MG63 (cell line): ENCODE measurements around the gene PCF11. TPM values are rescaled to one million over a fixed set of nuclear protein-coding genes. Genes with fewer than 3 reads are reported as not detected.
"Not testable (repeated sequence)": the region's sequence is repeated elsewhere in the genome, so short reads cannot be mapped to it uniquely, and the experiment has no call there.

Source experiments
- DNase-seq: peaks from one replicate; pipeline ENCODE4 v3.0.0-alpha.2; 2020
- H3K27me3 ChIP-seq: fragments of 250-450 bp; sonication (Bioruptor Pico); 2 replicates; pipeline ENCODE4 v1.5.1; 2020; ENCODE audit warnings: mild to moderate bottlenecking, moderate library complexity
- H3K36me3 ChIP-seq: fragments of 250-450 bp; sonication (Bioruptor Pico); 2 replicates; pipeline ENCODE4 v1.5.1; 2020; ENCODE audit warnings: mild to moderate bottlenecking, moderate library complexity
- H3K4me3 ChIP-seq: fragments of 250-450 bp; sonication (Bioruptor Pico); 2 replicates; pipeline ENCODE4 v1.5.1; 2020; ENCODE audit warnings: mild to moderate bottlenecking, moderate library complexity
- H3K9me3 ChIP-seq: fragments of 250-450 bp; sonication (Bioruptor Pico); 2 replicates; pipeline ENCODE4 v1.5.1; 2020; ENCODE audit warnings: mild to moderate bottlenecking, moderate library complexity
- total RNA-seq: library from RNA; depleted of rRNA; stranded (reverse); fragments of >200 nt; shearing (Covaris generic); gene quantifications from 2 replicates; pipeline ENCODE4 v1.2.3, GENCODE V29; 2014; ENCODE audit warnings: low replicate concordance; rRNA removed

The PCF11 gene
- total RNA-seq, result 18.0 and 48.3 TPM in 2 replicates

DNA sequence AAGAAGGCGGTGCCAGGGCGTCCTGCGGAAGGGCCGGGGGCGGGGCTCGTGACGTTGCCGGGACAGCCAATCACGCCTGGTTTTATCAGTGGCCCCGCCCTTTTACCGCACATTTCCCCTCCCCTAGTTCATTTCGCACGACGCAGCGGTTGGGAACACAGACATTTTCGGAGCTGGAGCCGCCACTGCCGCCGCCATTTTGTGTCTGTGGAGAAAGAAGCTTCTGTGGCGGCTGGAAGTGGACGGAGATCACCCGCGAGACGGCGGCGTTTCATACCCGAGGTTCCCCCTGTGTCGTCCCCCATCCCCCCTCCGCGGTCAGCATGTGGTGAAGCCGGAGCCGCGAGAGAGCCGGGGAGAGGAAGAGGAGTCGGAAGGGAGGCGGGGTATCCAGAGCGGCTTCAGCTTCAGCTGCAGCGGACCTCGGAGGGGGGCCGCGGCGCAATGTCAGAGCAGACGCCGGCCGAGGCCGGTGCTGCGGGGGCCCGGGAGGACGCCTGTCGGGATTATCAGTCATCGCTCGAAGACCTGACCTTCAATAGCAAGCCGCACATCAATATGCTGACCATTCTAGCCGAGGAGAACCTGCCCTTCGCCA is at the start of gene PCF11:
TSS of gene PCF11 (plus strand) at position 136 of the 598 bp plus-strand sequence. CDS start at position 445, 309 bp downstream.
- no peak for DNase-seq
- Histone ChIP-seq H3K36me3 (peaks cover 43% of the 10 kb centered on the region), H3K27me3 (no peaks in the 10 kb centered on the region), H3K4me3 (peak within 1 kb of the TSS; percentile 97), H3K9me3 (no peaks in the 10 kb centered on the region)

DNA sequence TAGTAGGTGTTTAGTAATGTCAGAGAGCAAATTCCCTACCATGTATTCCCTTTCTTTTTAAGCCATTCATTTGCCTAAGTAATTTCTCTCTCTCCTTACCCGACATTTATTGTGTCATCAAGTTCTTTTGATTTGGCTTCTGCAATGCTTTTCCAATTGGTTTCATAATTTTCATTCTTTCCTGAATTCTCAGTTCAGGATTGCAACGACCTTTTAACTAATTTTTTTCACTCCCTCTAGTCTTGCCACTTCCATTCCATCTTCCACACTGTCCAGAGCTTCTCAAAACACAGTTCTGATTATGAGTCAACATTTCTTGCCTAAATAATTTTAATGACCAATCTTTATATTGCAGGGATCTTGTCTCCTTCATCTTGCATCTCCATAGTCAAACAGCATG is 44.0 kb upstream of the PCF11 start:
- Histone ChIP-seq H3K9me3 (no peaks in the 10 kb centered on the region), H3K4me3 (no peak overlapping the region), H3K27me3 (no peaks in the 10 kb centered on the region; the same call in 1 of the 2 replicates), H3K36me3 (no peaks in the 10 kb centered on the region)
- no peak for DNase-seq

DNA sequence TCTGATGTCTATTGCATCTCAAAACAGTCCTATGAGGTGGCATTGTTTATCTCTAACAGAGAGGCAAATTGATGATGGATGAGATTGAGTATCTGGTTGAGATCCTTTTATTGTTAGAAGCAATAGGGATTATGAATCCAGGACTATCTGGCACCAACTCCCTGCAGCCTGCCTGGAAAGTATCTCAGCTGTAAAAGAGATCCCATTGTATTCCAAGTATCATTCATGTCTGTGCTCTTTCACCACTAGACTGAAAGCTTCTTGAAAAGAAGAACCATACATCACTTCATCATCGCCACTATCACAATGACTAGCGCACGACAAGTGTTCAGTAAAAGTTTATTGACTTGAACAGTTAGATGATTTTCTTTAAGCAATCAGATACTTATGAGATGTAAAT is 41.9 kb upstream of the PCF11 start:
- no peak for DNase-seq

GRCh38 chr11:83115551-83115950 is 41.4 kb upstream of the PCF11 start:
- Histone ChIP-seq H3K4me3 (no peak overlapping the region), H3K36me3 (no peaks in the 10 kb centered on the region), H3K9me3 (no peaks in the 10 kb centered on the region), H3K27me3 (no peaks in the 10 kb centered on the region; the same call in 1 of the 2 replicates)
- DNase-seq, result no peak

More for the DNA sequence above, 41.9 kb upstream of the PCF11 start:
- Histone ChIP-seq H3K36me3 (no peaks in the 10 kb centered on the region), H3K27me3 (no peaks in the 10 kb centered on the region; the same call in 1 of the 2 replicates), H3K4me3 (no peak overlapping the region), H3K9me3 (no peaks in the 10 kb centered on the region)

GRCh38 chr11:83116015-83116641 is 40.8 kb upstream of the PCF11 start:
- Histone ChIP-seq H3K4me3 (no peak overlapping the region), H3K27me3 (no peaks in the 10 kb centered on the region; the same call in 1 of the 2 replicates), H3K9me3 (no peaks in the 10 kb centered on the region), H3K36me3 (no peaks in the 10 kb centered on the region)
- DNase-seq, result no peak

DNA sequence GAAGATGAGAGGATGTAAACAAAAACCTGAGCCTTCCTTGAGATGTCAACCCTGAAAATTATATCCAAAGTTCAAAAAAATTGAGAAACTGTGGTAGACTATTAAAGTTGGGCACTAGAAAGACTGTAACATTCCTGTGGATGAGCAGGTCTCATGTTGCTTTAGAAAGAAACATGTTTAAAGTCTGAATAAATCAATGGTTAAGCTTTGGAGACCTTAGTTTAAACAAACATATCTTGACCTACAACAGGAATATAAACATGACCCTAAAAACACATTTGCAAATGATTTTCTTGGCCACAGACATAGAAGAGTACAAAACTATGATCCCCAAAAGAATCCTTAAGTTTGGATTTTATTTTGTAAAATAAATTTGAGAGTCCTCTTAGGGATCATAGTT is 38.1 kb upstream of the PCF11 start:
- no peak overlapping the region for H3K4me3 ChIP-seq
- no peak for DNase-seq
- H3K36me3 ChIP-seq, result no peaks in the 10 kb centered on the region
- no peaks in the 10 kb centered on the region for H3K27me3 ChIP-seq
- no peaks in the 10 kb centered on the region for H3K9me3 ChIP-seq

DNA sequence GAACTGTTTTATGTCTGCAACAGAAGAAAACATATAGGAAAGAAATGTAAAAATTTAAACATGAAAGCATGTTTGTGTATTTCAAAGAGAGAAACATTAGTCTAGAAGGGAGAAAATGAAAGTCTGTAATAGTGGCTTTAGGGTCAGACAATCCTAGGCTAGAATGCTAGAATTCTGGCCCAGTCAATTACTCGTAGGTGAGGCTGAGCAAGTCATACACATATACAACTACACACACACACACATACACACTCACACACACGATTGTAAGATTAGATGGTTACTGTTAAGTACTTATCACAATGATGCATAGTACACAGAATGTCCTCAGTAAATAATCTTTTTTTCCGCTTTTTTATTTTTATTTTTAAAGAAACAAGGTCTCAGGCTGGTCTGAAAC is 37.7 kb upstream of the PCF11 start:
- H3K27me3 ChIP-seq, result no peaks in the 10 kb centered on the region
- no peak overlapping the region for H3K4me3 ChIP-seq
- no peaks in the 10 kb centered on the region for H3K36me3 ChIP-seq
- DNase-seq, result no peak
- H3K9me3 ChIP-seq, result no peaks in the 10 kb centered on the region

GRCh38 chr11:83120327-83120726 is 36.6 kb upstream of the PCF11 start:
- Histone ChIP-seq H3K9me3 (no peaks in the 10 kb centered on the region), H3K27me3 (no peaks in the 10 kb centered on the region), H3K36me3 (no peaks in the 10 kb centered on the region), H3K4me3 (no peak overlapping the region)
- no peak for DNase-seq

DNA sequence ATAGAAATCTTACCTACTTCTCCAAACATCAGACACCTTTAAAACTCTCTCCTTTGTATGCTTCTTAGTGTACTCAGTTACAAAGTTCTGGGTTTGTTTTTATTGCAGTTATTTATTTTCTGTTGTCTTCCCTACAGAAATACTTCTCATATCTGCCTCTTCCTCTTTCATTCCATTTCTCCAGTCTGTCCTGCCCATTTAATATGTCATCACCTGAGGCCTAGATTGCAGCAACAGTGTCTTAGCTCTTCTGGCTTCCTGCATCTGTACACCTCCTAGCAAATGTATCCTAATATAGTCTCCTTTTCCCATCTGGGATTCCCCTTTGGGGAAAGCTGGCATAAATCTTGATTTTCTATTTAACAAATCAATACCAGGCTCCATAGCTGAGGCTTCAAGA is 34.9 kb upstream of the PCF11 start:
- H3K4me3 ChIP-seq, result no peak overlapping the region

DNA sequence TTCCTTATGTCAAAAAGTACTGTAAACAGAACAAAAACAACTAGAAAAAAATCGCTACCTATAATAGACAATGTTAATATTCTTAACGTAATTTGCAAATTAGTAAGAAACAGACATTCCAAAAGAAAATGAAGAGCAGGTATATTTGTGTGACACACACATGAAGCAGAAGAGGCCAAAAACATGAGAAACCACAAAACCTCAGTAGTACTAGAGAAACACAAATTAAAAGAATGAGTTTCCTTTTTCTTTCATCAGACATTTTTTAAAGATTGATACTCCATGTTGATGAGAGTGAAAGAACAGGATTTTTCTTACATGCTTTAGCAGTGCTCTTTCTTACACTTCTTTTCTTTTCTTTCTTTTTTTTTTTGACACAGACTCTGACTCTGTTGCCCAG is 34.2 kb upstream of the PCF11 start:
- Histone ChIP-seq H3K9me3 (no peaks in the 10 kb centered on the region), H3K4me3 (no peak overlapping the region), H3K27me3 (no peaks in the 10 kb centered on the region), H3K36me3 (no peaks in the 10 kb centered on the region)
- DNase-seq, result no peak

More for the DNA sequence above, 34.9 kb upstream of the PCF11 start:
- no peak for DNase-seq
- no peaks in the 10 kb centered on the region for H3K9me3 ChIP-seq
- H3K27me3 ChIP-seq, result no peaks in the 10 kb centered on the region
- H3K36me3 ChIP-seq, result no peaks in the 10 kb centered on the region

- no peak for DNase-seq
- no peaks in the 10 kb centered on the region for H3K9me3 ChIP-seq
- H3K36me3 ChIP-seq, result no peaks in the 10 kb centered on the region
- H3K27me3 ChIP-seq, result no peaks in the 10 kb centered on the region
- H3K4me3 ChIP-seq, result no peak overlapping the region
These were observed 32.1 kb upstream of the PCF11 start for GRCh38 chr11:83124636-83125424.

DNA sequence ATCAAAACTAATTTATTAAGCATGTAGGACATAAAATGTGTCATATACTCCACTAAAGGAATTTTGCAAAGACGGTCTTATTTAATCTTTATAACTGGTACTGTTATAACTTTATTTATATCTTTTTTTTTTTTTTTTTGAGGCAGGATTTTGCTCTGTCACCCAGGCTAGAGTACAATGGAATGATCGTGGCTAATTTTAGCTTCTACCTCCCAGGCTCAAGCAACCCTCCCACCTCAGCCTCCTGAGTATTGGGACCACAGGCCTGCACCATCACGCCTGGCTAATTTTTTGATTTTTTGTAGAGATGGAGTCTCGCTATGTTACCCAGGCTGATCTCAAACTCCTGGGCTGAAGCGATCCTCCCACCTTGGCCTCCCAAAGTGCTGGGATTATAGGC is 31.4 kb upstream of the PCF11 start:
- DNase-seq, result no peak
- Histone ChIP-seq H3K9me3 (no peaks in the 10 kb centered on the region), H3K27me3 (no peaks in the 10 kb centered on the region), H3K36me3 (no peaks in the 10 kb centered on the region), H3K4me3 (no peak overlapping the region)

DNA sequence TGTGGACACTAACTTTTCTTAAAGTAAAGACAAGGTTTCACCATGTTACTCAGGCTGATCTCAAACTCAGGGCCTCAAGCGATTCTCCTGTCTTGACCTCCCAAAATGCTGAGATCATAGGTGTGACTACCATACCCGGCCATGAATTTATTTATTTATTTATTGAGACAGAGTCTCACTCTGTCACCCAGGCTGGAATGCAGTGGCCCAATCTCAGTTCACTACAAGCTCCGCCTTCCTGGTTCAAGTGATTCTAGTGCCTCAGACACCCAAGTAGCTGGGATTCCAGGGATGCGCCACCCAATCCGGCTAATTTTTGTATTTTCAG is 29.7 kb upstream of the PCF11 start:
- no peaks in the 10 kb centered on the region for H3K36me3 ChIP-seq
- H3K9me3 ChIP-seq, result no peaks in the 10 kb centered on the region
- no peak for DNase-seq
- no peaks in the 10 kb centered on the region for H3K27me3 ChIP-seq
- H3K4me3 ChIP-seq, result no peak overlapping the region

- no peak for DNase-seq
- Histone ChIP-seq H3K27me3 (no peaks in the 10 kb centered on the region), H3K4me3 (no peak overlapping the region), H3K9me3 (no peaks in the 10 kb centered on the region), H3K36me3 (no peaks in the 10 kb centered on the region)
These were observed 24.7 kb upstream of the PCF11 start for GRCh38 chr11:83132191-83132590.

- not testable (repeated sequence) for H3K36me3 ChIP-seq, H3K9me3 ChIP-seq, H3K27me3 ChIP-seq, DNase-seq, H3K4me3 ChIP-seq
These were observed 23.7 kb upstream of the PCF11 start for GRCh38 chr11:83133266-83133665.

DNA sequence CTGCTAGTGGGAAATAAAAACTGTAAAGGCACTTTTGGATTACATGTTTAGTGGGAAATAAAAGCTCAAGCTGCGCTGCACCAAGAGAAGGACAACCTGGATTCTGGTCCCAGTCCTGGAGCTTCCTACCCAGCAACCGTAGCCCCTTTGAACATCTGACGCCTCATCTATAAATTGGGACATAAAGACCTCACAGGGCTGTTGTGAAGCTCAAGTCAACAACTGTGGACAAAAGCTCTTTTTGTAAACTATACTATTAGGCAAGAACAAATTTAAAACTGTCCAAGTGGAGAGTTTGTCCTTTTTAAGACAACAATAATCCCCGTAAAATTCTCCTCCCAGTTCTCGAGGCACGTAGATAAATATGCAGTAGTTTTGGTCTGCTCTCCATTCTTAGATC is 17.6 kb upstream of the PCF11 start:
- Histone ChIP-seq H3K9me3 (no peaks in the 10 kb centered on the region), H3K27me3 (no peaks in the 10 kb centered on the region), H3K36me3 (no peaks in the 10 kb centered on the region), H3K4me3 (no peak overlapping the region)
- no peak for DNase-seq

GRCh38 chr11:83140691-83141455 is 16.1 kb upstream of the PCF11 start:
- no peaks in the 10 kb centered on the region for H3K9me3 ChIP-seq
- H3K36me3 ChIP-seq, result no peaks in the 10 kb centered on the region
- no peaks in the 10 kb centered on the region for H3K27me3 ChIP-seq
- no peak overlapping the region for H3K4me3 ChIP-seq
- DNase-seq, result no peak
